T-helper 2 cell treated with Interferon-gamma antibody and Interleukin-4, amounts not matched to agents 5 μg/mL and 100 μg/mL, for 36 hours (primary cell): Measurements from ENCODE around the gene TMEM81.

ENCODE experiments used
- DNase-seq: peaks from one replicate; pipeline ENCODE4 v3.0.0; 2021; ENCODE audit warnings: low spot score
- H3K27ac Mint-ChIP-seq: one replicate; pipeline ENCODE4 v1.8.0; 2021; ENCODE audit warnings: mild to moderate bottlenecking, mixed read lengths
- H3K27me3 Mint-ChIP-seq: one replicate; pipeline ENCODE4 v1.8.0; 2021; ENCODE audit warnings: low read depth, mixed read lengths
- H3K36me3 Mint-ChIP-seq: one replicate; pipeline ENCODE4 v1.8.0; 2021; ENCODE audit warnings: low read depth, mixed read lengths
- H3K4me1 Mint-ChIP-seq: one replicate; pipeline ENCODE4 v1.8.0; 2021; ENCODE audit warnings: low read depth, mixed read lengths
- H3K4me3 Mint-ChIP-seq: one replicate; pipeline ENCODE4 v1.8.0; 2022; ENCODE audit warnings: mild to moderate bottlenecking, moderate library complexity, mixed read lengths
- H3K9me3 Mint-ChIP-seq: one replicate; pipeline ENCODE4 v1.8.0; 2021; ENCODE audit warnings: mixed read lengths

Gene TMEM81

GRCh38 chr1:205045146-205045545, 39.1 kb downstream of the TMEM81 start:
- H3K9me3 Mint-ChIP-seq, result no peaks in the 10 kb centered on the region

GRCh38 chr1:205044741-205045140, 39.5 kb downstream of the TMEM81 start:
- no peaks in the 10 kb centered on the region for H3K4me1 Mint-ChIP-seq
- DNase-seq, result no peak
- no peaks in the 10 kb centered on the region for H3K36me3 Mint-ChIP-seq
- H3K4me3 Mint-ChIP-seq, result no peak overlapping the region
- H3K27ac Mint-ChIP-seq, result no peak overlapping the region
- no peaks in the 10 kb centered on the region for H3K9me3 Mint-ChIP-seq
- H3K27me3 Mint-ChIP-seq, result peaks cover 54% of the 10 kb centered on the region

More at GRCh38 chr1:205045146-205045545, 39.1 kb downstream of the TMEM81 start:
- H3K4me3 Mint-ChIP-seq, result no peak overlapping the region
- no peaks in the 10 kb centered on the region for H3K36me3 Mint-ChIP-seq
- DNase-seq, result no peak
- H3K4me1 Mint-ChIP-seq, result no peaks in the 10 kb centered on the region
- no peak overlapping the region for H3K27ac Mint-ChIP-seq
- peaks cover 50% of the 10 kb centered on the region for H3K27me3 Mint-ChIP-seq

- no peak for DNase-seq
- Mint-ChIP-seq H3K27ac (no peak overlapping the region), H3K27me3 (peaks cover 56% of the 10 kb centered on the region), H3K36me3 (no peaks in the 10 kb centered on the region), H3K9me3 (no peaks in the 10 kb centered on the region), H3K4me3 (no peak overlapping the region), H3K4me1 (no peaks in the 10 kb centered on the region)
Measured at GRCh38 chr1:205043866-205044265, 40.4 kb downstream of the TMEM81 start.

- peaks cover 57% of the 10 kb centered on the region for H3K27me3 Mint-ChIP-seq
- H3K9me3 Mint-ChIP-seq, result no peaks in the 10 kb centered on the region
- no peak within 1 kb of the TSS for H3K4me3 Mint-ChIP-seq
- no peaks in the 10 kb centered on the region for H3K4me1 Mint-ChIP-seq
- no peak within 1 kb of the TSS for H3K27ac Mint-ChIP-seq
- no peak for DNase-seq
- no peaks in the 10 kb centered on the region for H3K36me3 Mint-ChIP-seq
Measured at GRCh38 chr1:205042911-205043806, 41.1 kb downstream of the TMEM81 start, which contains the start of gene CNTN2. Gene CNTN2 (plus strand): TSS chr1:205043212. CDS start chr1:205053186, 9,974 bp downstream.

GRCh38 chr1:205041998-205042910, 42.0 kb downstream of the TMEM81 start:
- DNase-seq, result no peak
- H3K9me3 Mint-ChIP-seq, result no peaks in the 10 kb centered on the region
- H3K4me1 Mint-ChIP-seq, result no peaks in the 10 kb centered on the region
- no peak overlapping the region for H3K4me3 Mint-ChIP-seq
- no peak overlapping the region for H3K27ac Mint-ChIP-seq
- peaks cover 57% of the 10 kb centered on the region for H3K27me3 Mint-ChIP-seq
- no peaks in the 10 kb centered on the region for H3K36me3 Mint-ChIP-seq

- no peak overlapping the region for H3K27ac Mint-ChIP-seq
- no peak overlapping the region for H3K4me3 Mint-ChIP-seq
- H3K27me3 Mint-ChIP-seq, result peaks cover 46% of the 10 kb centered on the region
- DNase-seq, result no peak
- H3K9me3 Mint-ChIP-seq, result no peaks in the 10 kb centered on the region
- H3K4me1 Mint-ChIP-seq, result no peaks in the 10 kb centered on the region
- no peaks in the 10 kb centered on the region for H3K36me3 Mint-ChIP-seq
Measured at GRCh38 chr1:205041001-205041715, 43.1 kb downstream of the TMEM81 start.

- H3K27ac Mint-ChIP-seq, result no peak overlapping the region
Measured at GRCh38 chr1:205038132-205038786, 46.0 kb downstream of the TMEM81 start.

GRCh38 chr1:205037539-205037938, 46.7 kb downstream of the TMEM81 start:
- Mint-ChIP-seq H3K27ac (no peak overlapping the region), H3K27me3 (peaks cover 26% of the 10 kb centered on the region), H3K4me1 (no peaks in the 10 kb centered on the region), H3K4me3 (no peak overlapping the region), H3K36me3 (no peaks in the 10 kb centered on the region), H3K9me3 (no peaks in the 10 kb centered on the region)
- DNase-seq, result no peak

More at GRCh38 chr1:205038132-205038786, 46.0 kb downstream of the TMEM81 start:
- Mint-ChIP-seq H3K36me3 (no peaks in the 10 kb centered on the region), H3K9me3 (no peaks in the 10 kb centered on the region), H3K4me3 (no peak overlapping the region), H3K4me1 (no peaks in the 10 kb centered on the region), H3K27me3 (peaks cover 28% of the 10 kb centered on the region)
- no peak for DNase-seq
